ENCODE measurements around the gene KCND3.

Gene KCND3

GRCh38 chr1:111953797-111954196, 35.7 kb downstream of the KCND3 start:
- H3K36me3 ChIP-seq (ENCODE audit: control insufficient read depth in 2 of 2, insufficient read depth in 1 of 2, low read length in 2 of 2): no peaks in the 10 kb centered on the region
- no peak overlapping the region for H3K27ac ChIP-seq (ENCODE audit: extremely low read depth, low read depth, low read length)
- no peak overlapping the region for H3K4me3 ChIP-seq (ENCODE audit: low read depth, low read length)
- CTCF ChIA-PET: interaction anchor here (0.5 to 0.6 kb wide), 2 partner anchors 39 to 63 kb away, joined by 3 read pairs; no protein-coding TSS in a partner anchor
- no peaks in the 10 kb centered on the region for H3K9me3 ChIP-seq (ENCODE audit: control insufficient read depth, insufficient read depth, low read depth, low read length)
- POLR2A ChIA-PET: no interaction called here
- no peaks in the 10 kb centered on the region for H3K4me1 ChIP-seq (ENCODE audit: control insufficient read depth, insufficient read depth, low read length)
- TF ChIP-seq ZNF23 (tag by site-specific recombination; IDR thresholded peaks at IDR 0.05; ENCODE audit: borderline replicate concordance) (no peak), ZNF214 (tag by site-specific recombination; IDR thresholded peaks at IDR 0.05; ENCODE audit: borderline replicate concordance) (no peak), ZNF692 (tag by site-specific recombination; IDR thresholded peaks at IDR 0.05) (no peak)

GRCh38 chr1:111952125-111952657, 37.3 kb downstream of the KCND3 start:
- no peak overlapping the region for H3K27ac ChIP-seq (ENCODE audit: extremely low read depth, low read depth, low read length)
- no peaks in the 10 kb centered on the region for H3K36me3 ChIP-seq (ENCODE audit: control insufficient read depth in 2 of 2, insufficient read depth in 1 of 2, low read length in 2 of 2)
- CTCF ChIA-PET: interaction anchor here (1.0 kb wide), 1 partner anchor 17 kb away, joined by 3 read pairs; no protein-coding TSS in a partner anchor
- H3K4me1 ChIP-seq (ENCODE audit: control insufficient read depth, insufficient read depth, low read length): no peaks in the 10 kb centered on the region
- H3K4me3 ChIP-seq (ENCODE audit: low read depth, low read length): no peak overlapping the region
- TF ChIP-seq RBAK (tag by site-specific recombination; IDR thresholded peaks at IDR 0.05) (no peak), ZNF2 (tag by site-specific recombination; IDR thresholded peaks at IDR 0.05) (no peak)
- TF ChIP-seq, protein P1, sequence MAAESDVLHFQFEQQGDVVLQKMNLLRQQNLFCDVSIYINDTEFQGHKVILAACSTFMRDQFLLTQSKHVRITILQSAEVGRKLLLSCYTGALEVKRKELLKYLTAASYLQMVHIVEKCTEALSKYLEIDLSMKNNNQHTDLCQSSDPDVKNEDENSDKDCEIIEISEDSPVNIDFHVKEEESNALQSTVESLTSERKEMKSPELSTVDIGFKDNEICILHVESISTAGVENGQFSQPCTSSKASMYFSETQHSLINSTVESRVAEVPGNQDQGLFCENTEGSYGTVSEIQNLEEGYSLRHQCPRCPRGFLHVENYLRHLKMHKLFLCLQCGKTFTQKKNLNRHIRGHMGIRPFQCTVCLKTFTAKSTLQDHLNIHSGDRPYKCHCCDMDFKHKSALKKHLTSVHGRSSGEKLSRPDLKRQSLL (tag by site-specific recombination; IDR thresholded peaks at IDR 0.05): no peak
- H3K9me3 ChIP-seq (ENCODE audit: control insufficient read depth, insufficient read depth, low read depth, low read length): no peaks in the 10 kb centered on the region
- POLR2A ChIA-PET: no interaction called here

DNA sequence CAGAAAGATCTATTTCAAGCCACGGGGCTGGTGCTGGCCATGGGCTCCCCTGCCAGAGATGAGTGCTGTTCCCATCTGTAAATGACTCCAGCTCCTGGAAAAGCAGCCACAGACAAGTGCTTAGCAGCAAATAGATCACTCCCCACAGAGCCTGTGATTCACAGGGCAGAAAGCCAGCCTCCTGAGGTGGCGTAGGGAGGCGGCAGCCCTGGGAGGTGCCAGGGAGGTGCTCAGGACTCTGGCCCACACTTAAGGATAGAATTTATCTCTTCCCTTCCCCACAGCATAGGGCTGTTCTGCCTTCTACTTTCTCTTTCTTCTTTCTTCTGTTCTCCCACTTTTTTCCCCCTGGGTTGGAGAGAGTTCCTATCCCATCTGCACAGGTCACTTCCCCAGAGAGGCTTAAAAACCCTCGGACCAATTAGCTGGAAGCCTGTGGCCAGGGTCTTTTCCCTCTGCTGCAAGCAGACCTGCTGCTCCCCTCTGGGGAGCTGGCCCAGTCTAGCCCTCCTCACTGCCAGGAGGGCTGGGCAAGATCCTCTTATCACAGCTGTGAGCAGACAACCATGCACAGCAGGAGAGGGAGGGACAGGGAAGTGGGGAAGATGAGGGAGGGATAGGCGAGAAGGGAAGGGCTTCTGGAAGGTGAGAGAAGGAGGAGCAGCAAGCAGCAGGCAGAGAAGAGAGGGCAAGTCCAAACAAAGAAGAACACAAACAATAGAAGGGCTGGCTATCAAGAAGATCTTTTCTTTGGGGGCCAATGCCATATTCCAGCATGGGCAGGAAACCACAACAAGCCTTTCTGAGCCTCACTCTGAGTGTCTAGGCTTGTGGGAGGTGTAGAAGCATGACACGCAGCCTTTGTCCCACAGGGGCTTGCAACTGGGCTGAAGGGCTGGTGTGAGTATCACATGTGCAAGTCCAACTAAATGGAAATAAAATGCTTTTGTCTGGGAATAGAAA, 41.0 kb downstream of the KCND3 start:
- CTCF ChIA-PET: no interaction called here
- no peaks in the 10 kb centered on the region for H3K4me1 ChIP-seq (ENCODE audit: control insufficient read depth, insufficient read depth, low read length)
- no peak overlapping the region for H3K27ac ChIP-seq (ENCODE audit: extremely low read depth, low read depth, low read length)
- POLR2A ChIA-PET: no interaction called here
- no peaks in the 10 kb centered on the region for H3K9me3 ChIP-seq (ENCODE audit: control insufficient read depth, insufficient read depth, low read depth, low read length)
- no peaks in the 10 kb centered on the region for H3K36me3 ChIP-seq (ENCODE audit: control insufficient read depth in 2 of 2, insufficient read depth in 1 of 2, low read length in 2 of 2)
- H3K4me3 ChIP-seq (ENCODE audit: low read depth, low read length): no peak overlapping the region
- TF ChIP-seq, protein P2, sequence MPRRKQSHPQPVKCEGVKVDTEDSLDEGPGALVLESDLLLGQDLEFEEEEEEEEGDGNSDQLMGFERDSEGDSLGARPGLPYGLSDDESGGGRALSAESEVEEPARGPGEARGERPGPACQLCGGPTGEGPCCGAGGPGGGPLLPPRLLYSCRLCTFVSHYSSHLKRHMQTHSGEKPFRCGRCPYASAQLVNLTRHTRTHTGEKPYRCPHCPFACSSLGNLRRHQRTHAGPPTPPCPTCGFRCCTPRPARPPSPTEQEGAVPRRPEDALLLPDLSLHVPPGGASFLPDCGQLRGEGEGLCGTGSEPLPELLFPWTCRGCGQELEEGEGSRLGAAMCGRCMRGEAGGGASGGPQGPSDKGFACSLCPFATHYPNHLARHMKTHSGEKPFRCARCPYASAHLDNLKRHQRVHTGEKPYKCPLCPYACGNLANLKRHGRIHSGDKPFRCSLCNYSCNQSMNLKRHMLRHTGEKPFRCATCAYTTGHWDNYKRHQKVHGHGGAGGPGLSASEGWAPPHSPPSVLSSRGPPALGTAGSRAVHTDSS (tag by site-specific recombination; IDR thresholded peaks at IDR 0.05): no peak
- TF ChIP-seq ZNF280D (tag by site-specific recombination; IDR thresholded peaks at IDR 0.05) (no peak), ZIC2 (tag by site-specific recombination; IDR thresholded peaks at IDR 0.05) (peak; percentile 98), ZNF560 (tag by site-specific recombination; IDR thresholded peaks at IDR 0.05; ENCODE audit: borderline replicate concordance) (no peak), GLIS1 (tag by site-specific recombination; IDR thresholded peaks at IDR 0.05) (peak; percentile 68), REST (tag by site-specific recombination; IDR thresholded peaks at IDR 0.05) (no peak)
- TF ChIP-seq, protein P3, sequence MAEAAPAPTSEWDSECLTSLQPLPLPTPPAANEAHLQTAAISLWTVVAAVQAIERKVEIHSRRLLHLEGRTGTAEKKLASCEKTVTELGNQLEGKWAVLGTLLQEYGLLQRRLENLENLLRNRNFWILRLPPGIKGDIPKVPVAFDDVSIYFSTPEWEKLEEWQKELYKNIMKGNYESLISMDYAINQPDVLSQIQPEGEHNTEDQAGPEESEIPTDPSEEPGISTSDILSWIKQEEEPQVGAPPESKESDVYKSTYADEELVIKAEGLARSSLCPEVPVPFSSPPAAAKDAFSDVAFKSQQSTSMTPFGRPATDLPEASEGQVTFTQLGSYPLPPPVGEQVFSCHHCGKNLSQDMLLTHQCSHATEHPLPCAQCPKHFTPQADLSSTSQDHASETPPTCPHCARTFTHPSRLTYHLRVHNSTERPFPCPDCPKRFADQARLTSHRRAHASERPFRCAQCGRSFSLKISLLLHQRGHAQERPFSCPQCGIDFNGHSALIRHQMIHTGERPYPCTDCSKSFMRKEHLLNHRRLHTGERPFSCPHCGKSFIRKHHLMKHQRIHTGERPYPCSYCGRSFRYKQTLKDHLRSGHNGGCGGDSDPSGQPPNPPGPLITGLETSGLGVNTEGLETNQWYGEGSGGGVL (tag by site-specific recombination; IDR thresholded peaks at IDR 0.05): 0 out of 2 replicates have a peak, but pooled peaks have one; percentile 20
